HepG2 (cell line): ENCODE results near the gene ABHD4. TPM values are rescaled to one million over a fixed set of nuclear protein-coding genes. Genes with fewer than 3 reads are reported as not detected.

Source experiments
- BRD4 ChIP-seq: sonication (generic); formaldehyde crosslinking; IDR thresholded peaks from 2 replicates; pipeline ENCODE4 v1.4.0; 2020; ENCODE audit warnings: missing genetic modification reagents
- HNRNPL ChIP-seq: fragments of 200-400 bp; formaldehyde crosslinking; IDR thresholded peaks from 2 replicates; pipeline ENCODE4 v1.6.1; 2017; ENCODE audit warnings: mild to moderate bottlenecking, low read depth, low read length
- MAFK ChIP-seq, 2 experiments: IDR thresholded peaks in 1 of 2; conservative IDR thresholded peaks in 1 of 2; 2 replicates each; pipeline ENCODE4 v1.6.1; 2011; ENCODE audit warnings: improper control_type of control experiment in 2 of 2, low read length in 2 of 2
- NR2F2 ChIP-seq: IDR thresholded peaks from 2 replicates; pipeline ENCODE4 v1.6.1; 2012; ENCODE audit warnings: low read depth, inconsistent platforms, borderline replicate concordance
- SMAD3 ChIP-seq: sonication (generic); formaldehyde crosslinking; IDR thresholded peaks from 2 replicates; pipeline ENCODE4 v1.4.0; 2020; ENCODE audit warnings: missing genetic modification reagents
- polyA plus RNA-seq, 8 experiments: library from polyadenylated mRNA; depleted of rRNA in 3 of 8; stranded (reverse) in 7 of 8; unstranded in 1 of 8; fragments of >200 nt; fragmentation: Illumina TruSeq in 4 of 8; extraction: Trizol in 4 of 8; gene quantifications; 2 replicates each; pipeline versions ENCODE4 v1.2.1 to v1.2.3, GENCODE V29; 2011 to 2016; ENCODE audit warnings: low read depth in 4 of 8, missing spikeins in 1 of 8, mixed read lengths in 1 of 8; ENCODE audit not compliant: insufficient read depth in 1 of 8
- total RNA-seq, 5 experiments: library from RNA; depleted of rRNA; stranded (reverse); fragments of >200 nt; fragmentation: Illumina TruSeq; extraction: Trizol; gene quantifications; 2 replicates each; pipeline ENCODE4 v1.2.3, GENCODE V29; 2016; ENCODE audit warnings: low read depth in 1 of 5
- TF ChIP-seq, protein P1 (sequence below): sonication (generic); formaldehyde crosslinking; IDR thresholded peaks from 2 replicates; pipeline ENCODE4 v1.4.0; 2020; ENCODE audit warnings: missing genetic modification reagents
- TF ChIP-seq, protein P2 (sequence below): sonication (generic); formaldehyde crosslinking; IDR thresholded peaks from 2 replicates; pipeline ENCODE4 v1.5.0; 2020; ENCODE audit warnings: mild to moderate bottlenecking, missing genetic modification reagents
- TF ChIP-seq, protein P3 (sequence below): sonication (generic); formaldehyde crosslinking; IDR thresholded peaks from 2 replicates; pipeline ENCODE4 v1.5.0; 2020; ENCODE audit warnings: mild to moderate bottlenecking, missing genetic modification reagents, borderline replicate concordance
- TF ChIP-seq, protein P4 (sequence below): sonication (generic); formaldehyde crosslinking; IDR thresholded peaks from 2 replicates; pipeline ENCODE4 v1.5.1; 2020; ENCODE audit warnings: mild to moderate bottlenecking, missing genetic modification reagents, borderline replicate concordance
- TF ChIP-seq, protein P5 (sequence below): sonication (generic); formaldehyde crosslinking; IDR thresholded peaks from 2 replicates; pipeline ENCODE4 v1.4.0; 2020; ENCODE audit warnings: mild to moderate bottlenecking, missing genetic modification reagents

The ABHD4 gene
- total and polyA plus RNA-seq, 2 of the 13 experiments (the other 11 are each of a cell fraction or from before 2014, with no cell fraction given), result 16.1 to 47.5 TPM

DNA sequence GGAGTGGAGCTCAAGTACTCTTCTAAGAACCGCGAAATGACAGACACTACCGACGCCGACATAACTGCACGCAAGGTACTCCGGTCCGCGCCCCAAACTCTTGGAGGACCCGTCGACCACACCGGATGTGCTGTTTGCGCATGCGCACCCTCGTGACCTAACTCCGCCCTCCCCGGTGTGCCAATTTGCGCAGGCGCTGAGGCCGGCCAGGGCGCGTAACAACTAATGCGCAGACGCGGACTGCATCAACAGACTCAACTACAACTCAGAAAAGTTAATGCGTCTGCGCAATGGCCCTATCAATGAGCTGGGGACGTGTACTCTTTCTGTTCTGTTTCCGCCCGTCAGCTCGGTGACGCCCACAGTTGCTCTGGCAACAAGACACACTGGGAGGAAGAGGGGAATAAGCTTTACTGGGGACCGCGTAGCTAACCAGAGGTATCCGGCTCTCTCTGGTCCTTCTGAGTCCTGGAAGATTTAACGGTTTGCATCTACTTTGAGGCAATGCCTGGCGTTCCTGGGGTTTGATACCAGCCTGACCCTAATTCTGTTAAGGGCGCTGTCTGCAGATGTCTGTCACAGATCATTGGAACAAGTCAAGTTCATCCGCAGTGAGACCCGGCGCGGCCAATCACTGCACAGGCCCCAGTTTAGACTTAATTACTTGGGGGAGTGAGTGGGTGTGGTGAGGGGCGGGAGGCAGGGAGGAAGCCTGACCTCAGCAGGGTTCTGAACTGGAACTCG is 8.8 kb upstream of the ABHD4 start, which contains the start of gene DAD1 (continued):
- TF ChIP-seq HNRNPL (no peak), MAFK (conservative IDR thresholded peaks at IDR 0.05 in 1 of 2, IDR thresholded peaks at IDR 0.05 in 1 of 2; ENCODE audit: low read length in 2 of 2) (0 out of 4 replicates have a peak, but pooled peaks of 1 of the 2 experiments have one; percentile 1), BRD4 (CRISPR knock-in tag) (no peak; the same call in 1 of the 2 replicates), SMAD3 (CRISPR knock-in tag) (peak; percentile 60), NR2F2 (no peak)
- TF ChIP-seq, protein P1, sequence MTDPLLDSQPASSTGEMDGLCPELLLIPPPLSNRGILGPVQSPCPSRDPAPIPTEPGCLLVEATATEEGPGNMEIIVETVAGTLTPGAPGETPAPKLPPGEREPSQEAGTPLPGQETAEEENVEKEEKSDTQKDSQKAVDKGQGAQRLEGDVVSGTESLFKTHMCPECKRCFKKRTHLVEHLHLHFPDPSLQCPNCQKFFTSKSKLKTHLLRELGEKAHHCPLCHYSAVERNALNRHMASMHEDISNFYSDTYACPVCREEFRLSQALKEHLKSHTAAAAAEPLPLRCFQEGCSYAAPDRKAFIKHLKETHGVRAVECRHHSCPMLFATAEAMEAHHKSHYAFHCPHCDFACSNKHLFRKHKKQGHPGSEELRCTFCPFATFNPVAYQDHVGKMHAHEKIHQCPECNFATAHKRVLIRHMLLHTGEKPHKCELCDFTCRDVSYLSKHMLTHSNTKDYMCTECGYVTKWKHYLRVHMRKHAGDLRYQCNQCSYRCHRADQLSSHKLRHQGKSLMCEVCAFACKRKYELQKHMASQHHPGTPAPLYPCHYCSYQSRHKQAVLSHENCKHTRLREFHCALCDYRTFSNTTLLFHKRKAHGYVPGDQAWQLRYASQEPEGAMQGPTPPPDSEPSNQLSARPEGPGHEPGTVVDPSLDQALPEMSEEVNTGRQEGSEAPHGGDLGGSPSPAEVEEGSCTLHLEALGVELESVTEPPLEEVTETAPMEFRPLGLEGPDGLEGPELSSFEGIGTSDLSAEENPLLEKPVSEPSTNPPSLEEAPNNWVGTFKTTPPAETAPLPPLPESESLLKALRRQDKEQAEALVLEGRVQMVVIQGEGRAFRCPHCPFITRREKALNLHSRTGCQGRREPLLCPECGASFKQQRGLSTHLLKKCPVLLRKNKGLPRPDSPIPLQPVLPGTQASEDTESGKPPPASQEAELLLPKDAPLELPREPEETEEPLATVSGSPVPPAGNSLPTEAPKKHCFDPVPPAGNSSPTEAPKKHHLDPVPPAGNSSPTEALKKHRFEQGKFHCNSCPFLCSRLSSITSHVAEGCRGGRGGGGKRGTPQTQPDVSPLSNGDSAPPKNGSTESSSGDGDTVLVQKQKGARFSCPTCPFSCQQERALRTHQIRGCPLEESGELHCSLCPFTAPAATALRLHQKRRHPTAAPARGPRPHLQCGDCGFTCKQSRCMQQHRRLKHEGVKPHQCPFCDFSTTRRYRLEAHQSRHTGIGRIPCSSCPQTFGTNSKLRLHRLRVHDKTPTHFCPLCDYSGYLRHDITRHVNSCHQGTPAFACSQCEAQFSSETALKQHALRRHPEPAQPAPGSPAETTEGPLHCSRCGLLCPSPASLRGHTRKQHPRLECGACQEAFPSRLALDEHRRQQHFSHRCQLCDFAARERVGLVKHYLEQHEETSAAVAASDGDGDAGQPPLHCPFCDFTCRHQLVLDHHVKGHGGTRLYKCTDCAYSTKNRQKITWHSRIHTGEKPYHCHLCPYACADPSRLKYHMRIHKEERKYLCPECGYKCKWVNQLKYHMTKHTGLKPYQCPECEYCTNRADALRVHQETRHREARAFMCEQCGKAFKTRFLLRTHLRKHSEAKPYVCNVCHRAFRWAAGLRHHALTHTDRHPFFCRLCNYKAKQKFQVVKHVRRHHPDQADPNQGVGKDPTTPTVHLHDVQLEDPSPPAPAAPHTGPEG, result peak; percentile 72; the same call in 1 of the 2 replicates
- TF ChIP-seq, protein P2, sequence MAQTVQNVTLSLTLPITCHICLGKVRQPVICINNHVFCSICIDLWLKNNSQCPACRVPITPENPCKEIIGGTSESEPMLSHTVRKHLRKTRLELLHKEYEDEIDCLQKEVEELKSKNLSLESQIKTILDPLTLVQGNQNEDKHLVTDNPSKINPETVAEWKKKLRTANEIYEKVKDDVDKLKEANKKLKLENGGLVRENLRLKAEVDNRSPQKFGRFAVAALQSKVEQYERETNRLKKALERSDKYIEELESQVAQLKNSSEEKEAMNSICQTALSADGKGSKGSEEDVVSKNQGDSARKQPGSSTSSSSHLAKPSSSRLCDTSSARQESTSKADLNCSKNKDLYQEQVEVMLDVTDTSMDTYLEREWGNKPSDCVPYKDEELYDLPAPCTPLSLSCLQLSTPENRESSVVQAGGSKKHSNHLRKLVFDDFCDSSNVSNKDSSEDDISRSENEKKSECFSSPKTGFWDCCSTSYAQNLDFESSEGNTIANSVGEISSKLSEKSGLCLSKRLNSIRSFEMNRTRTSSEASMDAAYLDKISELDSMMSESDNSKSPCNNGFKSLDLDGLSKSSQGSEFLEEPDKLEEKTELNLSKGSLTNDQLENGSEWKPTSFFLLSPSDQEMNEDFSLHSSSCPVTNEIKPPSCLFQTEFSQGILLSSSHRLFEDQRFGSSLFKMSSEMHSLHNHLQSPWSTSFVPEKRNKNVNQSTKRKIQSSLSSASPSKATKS (CRISPR knock-in tag), result no peak
- TF ChIP-seq, protein P3, sequence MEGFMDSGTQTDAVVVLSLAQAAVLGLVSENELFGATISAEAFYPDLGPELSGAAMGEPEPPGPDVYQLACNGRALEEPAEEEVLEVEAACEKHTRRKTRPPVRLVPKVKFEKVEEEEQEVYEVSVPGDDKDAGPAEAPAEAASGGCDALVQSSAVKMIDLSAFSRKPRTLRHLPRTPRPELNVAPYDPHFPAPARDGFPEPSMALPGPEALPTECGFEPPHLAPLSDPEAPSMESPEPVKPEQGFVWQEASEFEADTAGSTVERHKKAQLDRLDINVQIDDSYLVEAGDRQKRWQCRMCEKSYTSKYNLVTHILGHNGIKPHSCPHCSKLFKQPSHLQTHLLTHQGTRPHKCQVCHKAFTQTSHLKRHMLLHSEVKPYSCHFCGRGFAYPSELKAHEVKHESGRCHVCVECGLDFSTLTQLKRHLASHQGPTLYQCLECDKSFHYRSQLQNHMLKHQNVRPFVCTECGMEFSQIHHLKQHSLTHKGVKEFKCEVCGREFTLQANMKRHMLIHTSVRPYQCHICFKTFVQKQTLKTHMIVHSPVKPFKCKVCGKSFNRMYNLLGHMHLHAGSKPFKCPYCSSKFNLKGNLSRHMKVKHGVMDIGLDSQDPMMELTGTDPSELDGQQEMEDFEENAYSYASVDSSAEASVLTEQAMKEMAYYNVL (CRISPR knock-in tag), result peak; percentile 64; the same call in 1 of the 2 replicates
- TF ChIP-seq, protein P4, sequence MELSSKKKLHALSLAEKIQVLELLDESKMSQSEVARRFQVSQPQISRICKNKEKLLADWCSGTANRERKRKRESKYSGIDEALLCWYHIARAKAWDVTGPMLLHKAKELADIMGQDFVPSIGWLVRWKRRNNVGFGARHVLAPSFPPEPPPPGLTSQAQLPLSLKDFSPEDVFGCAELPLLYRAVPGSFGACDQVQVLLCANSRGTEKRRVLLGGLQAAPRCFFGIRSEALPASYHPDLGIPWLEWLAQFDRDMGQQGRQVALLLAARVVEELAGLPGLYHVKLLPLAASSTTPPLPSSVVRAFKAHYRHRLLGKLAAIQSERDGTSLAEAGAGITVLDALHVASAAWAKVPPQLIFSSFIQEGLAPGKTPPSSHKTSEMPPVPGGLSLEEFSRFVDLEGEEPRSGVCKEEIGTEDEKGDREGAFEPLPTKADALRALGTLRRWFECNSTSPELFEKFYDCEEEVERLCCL (CRISPR knock-in tag), result 0 out of 2 replicates have a peak, but pooled peaks have one; percentile 53
- TF ChIP-seq, protein P5, sequence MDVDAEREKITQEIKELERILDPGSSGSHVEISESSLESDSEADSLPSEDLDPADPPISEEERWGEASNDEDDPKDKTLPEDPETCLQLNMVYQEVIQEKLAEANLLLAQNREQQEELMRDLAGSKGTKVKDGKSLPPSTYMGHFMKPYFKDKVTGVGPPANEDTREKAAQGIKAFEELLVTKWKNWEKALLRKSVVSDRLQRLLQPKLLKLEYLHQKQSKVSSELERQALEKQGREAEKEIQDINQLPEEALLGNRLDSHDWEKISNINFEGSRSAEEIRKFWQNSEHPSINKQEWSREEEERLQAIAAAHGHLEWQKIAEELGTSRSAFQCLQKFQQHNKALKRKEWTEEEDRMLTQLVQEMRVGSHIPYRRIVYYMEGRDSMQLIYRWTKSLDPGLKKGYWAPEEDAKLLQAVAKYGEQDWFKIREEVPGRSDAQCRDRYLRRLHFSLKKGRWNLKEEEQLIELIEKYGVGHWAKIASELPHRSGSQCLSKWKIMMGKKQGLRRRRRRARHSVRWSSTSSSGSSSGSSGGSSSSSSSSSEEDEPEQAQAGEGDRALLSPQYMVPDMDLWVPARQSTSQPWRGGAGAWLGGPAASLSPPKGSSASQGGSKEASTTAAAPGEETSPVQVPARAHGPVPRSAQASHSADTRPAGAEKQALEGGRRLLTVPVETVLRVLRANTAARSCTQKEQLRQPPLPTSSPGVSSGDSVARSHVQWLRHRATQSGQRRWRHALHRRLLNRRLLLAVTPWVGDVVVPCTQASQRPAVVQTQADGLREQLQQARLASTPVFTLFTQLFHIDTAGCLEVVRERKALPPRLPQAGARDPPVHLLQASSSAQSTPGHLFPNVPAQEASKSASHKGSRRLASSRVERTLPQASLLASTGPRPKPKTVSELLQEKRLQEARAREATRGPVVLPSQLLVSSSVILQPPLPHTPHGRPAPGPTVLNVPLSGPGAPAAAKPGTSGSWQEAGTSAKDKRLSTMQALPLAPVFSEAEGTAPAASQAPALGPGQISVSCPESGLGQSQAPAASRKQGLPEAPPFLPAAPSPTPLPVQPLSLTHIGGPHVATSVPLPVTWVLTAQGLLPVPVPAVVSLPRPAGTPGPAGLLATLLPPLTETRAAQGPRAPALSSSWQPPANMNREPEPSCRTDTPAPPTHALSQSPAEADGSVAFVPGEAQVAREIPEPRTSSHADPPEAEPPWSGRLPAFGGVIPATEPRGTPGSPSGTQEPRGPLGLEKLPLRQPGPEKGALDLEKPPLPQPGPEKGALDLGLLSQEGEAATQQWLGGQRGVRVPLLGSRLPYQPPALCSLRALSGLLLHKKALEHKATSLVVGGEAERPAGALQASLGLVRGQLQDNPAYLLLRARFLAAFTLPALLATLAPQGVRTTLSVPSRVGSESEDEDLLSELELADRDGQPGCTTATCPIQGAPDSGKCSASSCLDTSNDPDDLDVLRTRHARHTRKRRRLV (CRISPR knock-in tag), result peak; percentile 46; the same call in 1 of the 2 replicates
